G401.6 (cell line): ENCODE results near the gene IGSF21.
"Not testable (repeated sequence)": the region's sequence is repeated elsewhere in the genome, so short reads cannot be mapped to it uniquely, and the experiment has no call there.

Experiments
- FAIRE-seq: peaks from 2 replicates; lab custom pipeline; 2012; peaks lifted over from hg19 to GRCh38; lab: Jason Lieb, UNC

IGSF21 gene

DNA sequence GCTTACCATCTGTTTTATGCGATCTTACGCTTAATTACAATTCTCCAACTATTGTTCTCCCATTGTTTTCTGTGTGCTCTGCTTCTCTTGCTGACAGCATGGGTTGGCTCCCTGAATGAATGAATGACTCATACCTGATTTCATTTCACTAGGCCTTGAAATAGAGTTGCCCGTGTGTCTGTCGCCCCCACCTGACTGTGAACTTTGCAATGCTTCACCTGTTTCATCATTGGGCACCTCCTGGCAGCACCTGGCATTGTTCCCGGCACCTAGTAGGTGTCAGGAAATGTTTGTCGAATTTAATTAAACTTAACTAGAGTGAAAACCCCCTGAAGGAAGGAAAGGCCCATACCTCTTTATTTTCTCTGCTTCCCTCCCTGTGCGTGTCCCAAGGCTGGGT, 252.7 kb downstream of the IGSF21 start:
- FAIRE-seq = no peak

GRCh38 chr1:18362150-18362549, 254.6 kb downstream of the IGSF21 start:
- no peak for FAIRE-seq

GRCh38 chr1:18363436-18363835, 255.8 kb downstream of the IGSF21 start:
- FAIRE-seq = no peak

- FAIRE-seq = no peak
Measured at GRCh38 chr1:18365099-18365705, 257.6 kb downstream of the IGSF21 start.

- FAIRE-seq = not testable (repeated sequence)
Measured at GRCh38 chr1:18372505-18372904, 264.9 kb downstream of the IGSF21 start.

GRCh38 chr1:18373151-18373550, 265.6 kb downstream of the IGSF21 start:
- FAIRE-seq = no peak

DNA sequence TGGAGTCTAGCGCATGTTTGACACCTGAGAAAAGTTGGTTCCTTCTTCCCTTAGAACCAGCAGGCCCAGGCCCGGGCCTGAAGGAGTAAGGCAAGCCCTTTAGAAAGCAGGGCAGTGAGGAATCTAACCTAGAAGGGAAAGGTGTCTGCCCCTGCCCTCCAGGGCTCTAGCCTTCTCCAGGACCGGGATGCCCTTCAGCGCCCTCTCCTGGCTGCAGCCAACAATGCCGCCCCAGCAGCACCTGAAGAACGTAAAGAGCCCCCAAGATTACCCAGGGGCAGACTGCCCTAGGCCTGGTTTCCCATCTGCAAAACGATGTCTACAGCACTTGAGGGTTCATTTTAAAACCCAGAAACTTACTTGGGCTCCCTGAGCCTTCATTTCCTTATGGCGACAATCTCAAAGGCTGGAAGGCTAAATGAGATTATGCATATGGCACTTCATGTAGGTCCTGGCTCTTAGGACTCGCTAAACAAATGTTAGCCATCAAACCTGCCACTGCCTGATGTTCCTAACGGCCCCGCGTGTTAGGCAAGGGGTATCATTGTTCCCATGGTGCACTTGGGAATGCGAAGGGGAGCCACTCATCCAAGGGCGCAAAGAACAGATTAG, 266.4 kb downstream of the IGSF21 start:
- no peak for FAIRE-seq

DNA sequence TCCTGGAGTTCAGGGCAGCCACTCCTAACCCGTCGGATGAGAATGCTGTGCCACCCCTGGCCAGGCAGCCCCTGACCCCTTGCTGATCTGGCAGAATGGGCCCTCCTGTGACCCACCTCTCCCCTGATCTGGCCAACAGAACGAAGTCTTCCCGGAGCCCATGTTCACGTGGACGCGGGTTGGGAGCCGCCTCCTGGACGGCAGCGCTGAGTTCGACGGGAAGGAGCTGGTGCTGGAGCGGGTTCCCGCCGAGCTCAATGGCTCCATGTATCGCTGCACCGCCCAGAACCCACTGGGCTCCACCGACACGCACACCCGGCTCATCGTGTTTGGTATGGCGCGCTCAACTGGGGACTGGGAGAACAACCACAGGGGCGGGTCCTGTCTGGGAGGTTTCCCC, 269.1 kb downstream of the IGSF21 start:
- no peak for FAIRE-seq

- no peak for FAIRE-seq
Measured at GRCh38 chr1:18380288-18380687, 272.7 kb downstream of the IGSF21 start.

DNA sequence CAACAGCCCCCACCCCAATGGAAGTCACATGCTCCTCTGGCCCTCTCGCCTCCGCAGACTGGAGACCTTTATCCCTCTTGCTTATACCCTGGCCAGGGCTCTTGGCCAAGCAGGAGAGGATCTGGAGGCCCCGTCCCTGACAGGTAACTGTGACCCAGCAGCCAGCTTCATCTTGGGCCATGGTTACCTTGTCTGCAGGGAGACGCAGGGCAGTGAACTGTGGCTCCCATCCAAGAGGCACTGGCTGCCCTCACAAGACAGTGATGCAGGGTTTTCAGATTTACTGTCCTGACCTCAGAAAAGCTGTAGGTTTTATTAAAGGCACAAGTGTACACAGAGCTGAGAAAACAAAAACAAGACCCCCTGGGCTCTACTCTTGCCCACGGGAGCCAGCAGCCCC, 276.5 kb downstream of the IGSF21 start:
- no peak for FAIRE-seq

GRCh38 chr1:18384471-18384870, 276.9 kb downstream of the IGSF21 start:
- FAIRE-seq = no peak

DNA sequence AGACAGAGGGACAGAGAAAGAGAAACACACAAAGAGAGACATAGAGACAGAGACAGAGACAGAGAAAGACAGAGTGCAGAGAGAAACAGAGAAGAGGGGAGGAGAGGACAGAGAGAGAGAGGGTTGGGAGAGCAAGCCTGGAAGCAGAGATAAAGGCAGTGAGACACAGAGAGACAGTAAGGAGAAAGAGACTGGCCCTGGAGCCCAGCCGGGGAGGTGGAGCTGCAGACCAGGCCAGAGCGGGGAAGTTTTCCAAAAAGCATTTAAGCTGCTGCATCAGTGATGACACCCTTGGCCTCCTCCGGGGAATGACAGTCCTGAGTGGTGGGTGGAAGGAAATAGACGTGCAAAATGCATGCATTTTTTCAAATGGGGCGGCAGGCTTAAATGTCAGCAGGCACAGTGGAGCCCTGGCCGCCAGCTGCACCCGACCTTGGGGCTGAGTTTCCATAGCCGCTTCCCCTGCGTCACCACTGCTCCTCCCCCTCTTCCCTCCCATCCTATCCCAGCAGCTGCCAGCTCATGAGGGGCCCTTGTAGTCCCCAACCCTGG, 277.7 kb downstream of the IGSF21 start:
- FAIRE-seq = no peak

DNA sequence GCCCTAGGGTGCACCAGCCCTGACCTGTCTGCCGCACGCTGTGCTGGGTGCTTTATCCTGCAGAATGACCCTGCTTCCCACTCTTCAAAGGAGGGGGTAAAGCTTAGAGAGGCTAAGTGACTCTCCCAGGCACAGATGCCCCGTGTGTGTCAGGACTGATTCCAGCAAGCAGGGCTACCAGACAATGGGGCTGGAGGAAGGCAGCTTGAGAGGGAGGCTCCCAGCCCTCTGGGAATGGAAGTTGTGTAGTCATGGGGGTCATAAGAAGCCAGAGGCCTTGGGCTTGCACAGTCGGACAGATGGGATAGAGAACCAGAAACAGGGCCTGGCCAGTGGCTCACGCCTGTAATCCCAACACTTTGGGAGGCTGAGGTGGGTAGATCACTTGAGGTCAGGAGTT, 279.0 kb downstream of the IGSF21 start:
- FAIRE-seq = no peak

GRCh38 chr1:18387307-18387706, 279.7 kb downstream of the IGSF21 start:
- no peak for FAIRE-seq

DNA sequence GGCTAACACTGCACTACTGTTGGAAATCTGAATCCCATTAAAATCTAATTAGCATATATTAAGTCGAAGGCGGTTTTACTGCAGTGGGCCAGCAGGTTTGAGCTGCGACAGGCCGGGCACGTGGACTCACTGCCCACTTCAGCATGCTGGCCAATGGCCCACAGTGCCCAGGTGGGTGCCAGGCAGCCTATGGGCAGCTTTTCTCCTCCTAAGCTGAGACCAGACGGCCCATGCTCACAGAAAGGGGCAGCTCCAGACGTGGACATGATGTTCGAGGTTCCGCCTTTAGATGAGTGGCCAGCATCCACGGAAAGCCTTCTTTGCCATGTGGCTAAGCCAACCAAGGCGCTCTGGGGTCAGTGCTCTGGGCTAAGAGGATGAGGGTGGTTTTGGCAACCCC, 283.4 kb downstream of the IGSF21 start:
- FAIRE-seq = no peak

- no peak for FAIRE-seq
Measured at GRCh38 chr1:18394563-18395156, 287.1 kb downstream of the IGSF21 start.

- FAIRE-seq = no peak
Measured at GRCh38 chr1:18396247-18396980, 288.8 kb downstream of the IGSF21 start.

DNA sequence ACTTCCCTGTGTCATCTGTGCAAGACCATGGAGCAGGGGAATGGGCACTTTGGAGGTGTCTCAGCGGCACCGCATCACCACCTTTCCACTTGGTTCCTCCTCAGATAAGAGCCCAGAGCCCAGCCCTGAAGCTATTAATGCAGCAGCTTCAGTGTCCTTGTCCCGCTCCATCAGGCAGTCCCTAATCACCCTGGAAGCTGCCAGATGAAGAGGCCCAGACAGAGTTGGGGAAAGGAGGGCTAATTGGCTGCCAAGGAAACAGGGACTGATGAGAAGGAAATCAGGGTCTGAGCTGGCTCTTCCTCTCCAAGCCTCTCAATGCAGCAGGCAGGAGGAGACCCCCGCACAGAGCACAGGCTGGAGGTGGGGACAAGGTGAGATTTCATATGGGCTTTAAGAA, 290.0 kb downstream of the IGSF21 start:
- no peak for FAIRE-seq

GRCh38 chr1:18398791-18399530, 291.4 kb downstream of the IGSF21 start:
- no peak for FAIRE-seq

GRCh38 chr1:18400347-18401102, 292.9 kb downstream of the IGSF21 start:
- FAIRE-seq = no peak

- FAIRE-seq = no peak
Measured at GRCh38 chr1:18401921-18402320, 294.3 kb downstream of the IGSF21 start.

- no peak for FAIRE-seq
Measured at GRCh38 chr1:18404460-18404859, 296.9 kb downstream of the IGSF21 start.
